ENCODE measurements around the gene BLTP3B.

GRCh38 chr12:100146252-100146651 is 3.6 kb upstream of the BLTP3B start:
- TF ChIP-seq EZH2phosphoT487 (IDR thresholded peaks at IDR 0.05; ENCODE audit: insufficient read depth, low read depth) = no peak
- TF ChIP-seq EZH2 (IDR thresholded peaks at IDR 0.05; ENCODE audit: insufficient read depth, poor library complexity, severe bottlenecking) = no peak

Measured in GM23248 (cell line).